Caco-2 (cell line): ENCODE measurements around the gene CCDC34. TPM values are rescaled to one million over a fixed set of nuclear protein-coding genes. Genes with fewer than 3 reads are reported as not detected.

Source experiments
- BruUV-seq: library from RNA; stranded (reverse); fragments of 400-500 nt; replicated peaks from 2 replicates; lab custom pipeline; 2021; lab: Mats Ljungman, UMichigan
- CTCF ChIA-PET: fragments of 300-600 bp; sonication (Branson Sonifier 250); formaldehyde crosslinking; loops from one replicate; lab custom pipeline; 2022; ENCODE audit warnings: antibody characterized with exemption; lab: Charles Lee
- POLR2A ChIA-PET: fragments of 300-600 bp; sonication (Branson Sonifier 250); formaldehyde crosslinking; loops from one replicate; lab custom pipeline; 2022; ENCODE audit warnings: antibody characterized with exemption; lab: Charles Lee
- DNase-seq, 2 experiments: peaks; one replicate each; pipeline versions ENCODE4 v3.0.0 to v3.0.0-alpha.2; 2020 to 2022
- H3K27me3 ChIP-seq: replicated peaks from 2 replicates; pipeline ENCODE4 v1.6.0; 2011; ENCODE audit warnings: low read length; ENCODE audit not compliant: control insufficient read depth, insufficient read depth
- H3K36me3 ChIP-seq: 2 replicates; pipeline ENCODE4 v1.5.1; 2011; ENCODE audit warnings: low read length; ENCODE audit not compliant: control insufficient read depth, insufficient read depth
- H3K4me1 ChIP-seq: fragments of 250-450 bp; sonication (Bioruptor Pico); 2 replicates; pipeline ENCODE4 v1.5.1; 2020; ENCODE audit warnings: mild to moderate bottlenecking
- H3K4me3 ChIP-seq: 2 replicates; pipeline ENCODE4 v1.5.1; 2011; ENCODE audit warnings: low read depth, mild to moderate bottlenecking, control low read depth, low read length
- H3K9me3 ChIP-seq: fragments of 250-450 bp; sonication (Bioruptor Pico); 2 replicates; pipeline ENCODE4 v1.5.1; 2020; ENCODE audit warnings: mild to moderate bottlenecking, moderate library complexity
- H3K27ac Mint-ChIP-seq: one replicate; pipeline ENCODE4 v1.8.0; 2022; ENCODE audit warnings: mixed read lengths; ENCODE audit not compliant: unreplicated experiment
- H3K27me3 Mint-ChIP-seq: one replicate; pipeline ENCODE4 v1.8.0; 2022; ENCODE audit warnings: mixed read lengths; ENCODE audit not compliant: insufficient read depth, unreplicated experiment
- H3K36me3 Mint-ChIP-seq: one replicate; pipeline ENCODE4 v1.8.0; 2022; ENCODE audit warnings: mild to moderate bottlenecking, mixed read lengths; ENCODE audit not compliant: insufficient read depth, unreplicated experiment
- H3K4me1 Mint-ChIP-seq: one replicate; pipeline ENCODE4 v1.8.0; 2022; ENCODE audit warnings: low read depth, mixed read lengths; ENCODE audit not compliant: unreplicated experiment
- H3K4me3 Mint-ChIP-seq: one replicate; pipeline ENCODE4 v1.8.0; 2022; ENCODE audit warnings: mild to moderate bottlenecking, moderate library complexity, mixed read lengths; ENCODE audit not compliant: unreplicated experiment
- H3K9me3 Mint-ChIP-seq: one replicate; pipeline ENCODE4 v1.8.0; 2022; ENCODE audit warnings: mixed read lengths; ENCODE audit not compliant: unreplicated experiment
- intact Hi-C: fragments of 100-400 bp; cut with micrococcal nuclease; formaldehyde crosslinking; loops from one replicate; pipeline ENCODE4 v1.10.0; 2022; ENCODE audit not compliant: unreplicated experiment
- total RNA-seq: library from RNA; stranded (reverse); gene quantifications from 2 replicates; pipeline ENCODE4 v1.2.3, GENCODE V29; 2022
- TF ChIP-seq, protein P1 (sequence below), 2 experiments: fragments of 200-600 bp in 1 of 2; IDR thresholded peaks; 1 replicate in 1 of 2; 2 replicates in 1 of 2; pipeline versions ENCODE4 v1.5.1 to v1.8.0; 2011 to 2022; ENCODE audit warnings: antibody characterized with exemption in 1 of 2, control low read depth in 1 of 2, inconsistent platforms in 1 of 2, low read depth in 1 of 2, low read length in 1 of 2, mild to moderate bottlenecking in 1 of 2, moderate library complexity in 1 of 2; ENCODE audit not compliant: insufficient read depth in 1 of 2, severe bottlenecking in 1 of 2, unreplicated experiment in 1 of 2

Gene CCDC34
- total RNA-seq, 1 experiment from 2014 or later: 25.7 TPM

DNA sequence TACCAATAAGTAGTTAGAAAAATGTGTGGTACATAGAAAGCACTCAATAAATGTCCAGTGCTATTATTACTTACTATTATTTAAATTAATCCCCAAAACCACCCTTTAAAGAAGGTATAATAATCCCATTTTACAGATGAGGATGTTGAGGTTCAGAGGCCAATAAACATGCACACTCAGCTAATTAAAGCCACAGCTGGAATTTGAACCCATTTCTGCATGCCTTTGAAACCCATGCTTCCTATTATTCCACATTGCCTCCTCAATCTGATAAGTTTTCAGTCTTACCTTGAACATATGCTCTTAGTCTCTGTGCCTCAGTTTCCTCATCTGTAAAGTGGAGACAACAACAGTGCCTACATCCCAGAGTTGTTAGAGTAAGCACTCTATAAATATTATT is 52.8 kb downstream of the CCDC34 start:
- no peak overlapping the region for H3K4me3 Mint-ChIP-seq
- TF ChIP-seq, protein P1, sequence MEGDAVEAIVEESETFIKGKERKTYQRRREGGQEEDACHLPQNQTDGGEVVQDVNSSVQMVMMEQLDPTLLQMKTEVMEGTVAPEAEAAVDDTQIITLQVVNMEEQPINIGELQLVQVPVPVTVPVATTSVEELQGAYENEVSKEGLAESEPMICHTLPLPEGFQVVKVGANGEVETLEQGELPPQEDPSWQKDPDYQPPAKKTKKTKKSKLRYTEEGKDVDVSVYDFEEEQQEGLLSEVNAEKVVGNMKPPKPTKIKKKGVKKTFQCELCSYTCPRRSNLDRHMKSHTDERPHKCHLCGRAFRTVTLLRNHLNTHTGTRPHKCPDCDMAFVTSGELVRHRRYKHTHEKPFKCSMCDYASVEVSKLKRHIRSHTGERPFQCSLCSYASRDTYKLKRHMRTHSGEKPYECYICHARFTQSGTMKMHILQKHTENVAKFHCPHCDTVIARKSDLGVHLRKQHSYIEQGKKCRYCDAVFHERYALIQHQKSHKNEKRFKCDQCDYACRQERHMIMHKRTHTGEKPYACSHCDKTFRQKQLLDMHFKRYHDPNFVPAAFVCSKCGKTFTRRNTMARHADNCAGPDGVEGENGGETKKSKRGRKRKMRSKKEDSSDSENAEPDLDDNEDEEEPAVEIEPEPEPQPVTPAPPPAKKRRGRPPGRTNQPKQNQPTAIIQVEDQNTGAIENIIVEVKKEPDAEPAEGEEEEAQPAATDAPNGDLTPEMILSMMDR (IDR thresholded peaks at IDR 0.05; ENCODE audit: insufficient read depth in 1 of 2, low read depth in 1 of 2, low read length in 1 of 2, severe bottlenecking in 1 of 2, unreplicated experiment in 1 of 2): no peak
- H3K36me3 ChIP-seq: no peaks in the 10 kb centered on the region; the same call in 1 of the 2 replicates
- no peaks in the 10 kb centered on the region for H3K36me3 Mint-ChIP-seq
- CTCF ChIA-PET: no interaction called here
- H3K4me3 ChIP-seq: no peak overlapping the region
- H3K9me3 ChIP-seq: peaks cover 6% of the 10 kb centered on the region; the same call in 1 of the 2 replicates
- POLR2A ChIA-PET: no interaction called here
- peaks cover 16% of the 10 kb centered on the region for H3K4me1 Mint-ChIP-seq
- H3K27ac Mint-ChIP-seq: no peak overlapping the region
- intact Hi-C loops: loop anchor here (5.0 kb wide), 1 partner anchor 162 kb away; the partner anchor contains the start of gene LGR4
- H3K27me3 ChIP-seq: no peaks in the 10 kb centered on the region
- H3K9me3 Mint-ChIP-seq: no peaks in the 10 kb centered on the region
- peaks cover 9% of the 10 kb centered on the region; the same call in 1 of the 2 replicates for H3K4me1 ChIP-seq
- no TSS peak for BruUV-seq
- no peak for DNase-seq
- no peaks in the 10 kb centered on the region for H3K27me3 Mint-ChIP-seq

DNA sequence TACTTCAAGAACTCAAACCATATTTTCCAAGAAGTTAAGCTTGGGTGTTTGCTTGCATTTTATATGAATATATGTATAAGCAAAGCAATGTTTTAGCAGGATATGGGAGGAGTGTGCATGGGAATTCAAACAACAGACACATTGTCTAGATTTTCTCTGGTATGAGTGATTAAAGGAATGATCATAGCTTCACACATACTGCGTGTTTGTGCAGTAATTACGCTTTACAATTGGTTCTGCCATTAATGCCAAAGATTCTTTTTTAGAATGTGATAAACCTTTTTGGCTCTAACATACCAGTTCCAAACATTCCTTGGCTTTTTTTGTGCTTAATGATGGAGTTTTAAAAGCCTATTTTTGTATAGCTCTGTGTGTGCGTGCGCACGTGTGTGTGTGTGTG is 54.0 kb downstream of the CCDC34 start:
- no peak overlapping the region for H3K27ac Mint-ChIP-seq
- CTCF ChIA-PET: no interaction called here

DNA sequence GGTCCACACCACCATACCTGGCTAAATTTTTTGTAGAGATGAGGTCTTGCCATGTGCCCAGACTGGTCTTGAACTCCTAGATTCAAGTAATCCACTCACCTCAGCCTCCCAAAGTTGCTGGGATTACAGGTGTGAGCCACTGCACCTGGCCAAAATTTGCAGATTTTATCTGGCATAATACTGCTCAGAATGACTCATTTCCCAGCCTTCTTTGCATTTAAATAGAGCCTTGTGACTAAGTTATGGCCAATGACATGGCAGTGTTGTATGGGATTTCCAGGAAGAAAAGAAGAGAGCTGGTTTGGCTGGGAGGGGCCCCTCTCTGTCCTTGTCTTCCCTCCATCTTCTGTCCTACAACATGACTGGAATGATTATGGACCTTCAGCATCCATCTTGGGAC is 55.8 kb downstream of the CCDC34 start:
- intact Hi-C loops: no loop called here
- H3K27ac Mint-ChIP-seq: no peak overlapping the region
- H3K9me3 Mint-ChIP-seq: no peaks in the 10 kb centered on the region
- H3K4me1 Mint-ChIP-seq: peaks cover 6% of the 10 kb centered on the region
- BruUV-seq: no TSS peak
- TF ChIP-seq, protein P1 (IDR thresholded peaks at IDR 0.05; ENCODE audit: insufficient read depth in 1 of 2, low read depth in 1 of 2, low read length in 1 of 2, severe bottlenecking in 1 of 2, unreplicated experiment in 1 of 2): no peak
- H3K4me3 ChIP-seq: no peak overlapping the region
- H3K27me3 ChIP-seq: no peaks in the 10 kb centered on the region
- no peaks in the 10 kb centered on the region for H3K27me3 Mint-ChIP-seq
- H3K4me1 ChIP-seq: peaks cover 3% of the 10 kb centered on the region; the same call in 1 of the 2 replicates
- no peak for DNase-seq
- ChIA-PET CTCF (no interaction called here), POLR2A (no interaction called here)
- H3K4me3 Mint-ChIP-seq: no peak overlapping the region
- no peaks in the 10 kb centered on the region for H3K36me3 Mint-ChIP-seq
- H3K9me3 ChIP-seq: peaks cover 7% of the 10 kb centered on the region; the same call in 1 of the 2 replicates
- H3K36me3 ChIP-seq: no peaks in the 10 kb centered on the region; the same call in none of the 2 replicates

More for the DNA sequence above, 54.0 kb downstream of the CCDC34 start:
- intact Hi-C loops: no loop called here
- DNase-seq: no peak
- no peaks in the 10 kb centered on the region for H3K27me3 Mint-ChIP-seq
- POLR2A ChIA-PET: no interaction called here
- TF ChIP-seq, protein P1 (IDR thresholded peaks at IDR 0.05; ENCODE audit: insufficient read depth in 1 of 2, low read depth in 1 of 2, low read length in 1 of 2, severe bottlenecking in 1 of 2, unreplicated experiment in 1 of 2): no peak
- BruUV-seq: no TSS peak
- Histone ChIP-seq H3K36me3 (no peaks in the 10 kb centered on the region; the same call in none of the 2 replicates), H3K4me3 (no peak overlapping the region), H3K27me3 (no peaks in the 10 kb centered on the region), H3K4me1 (peaks cover 9% of the 10 kb centered on the region; the same call in 1 of the 2 replicates), H3K9me3 (peaks cover 7% of the 10 kb centered on the region; the same call in 1 of the 2 replicates)
- no peak overlapping the region for H3K4me3 Mint-ChIP-seq
- peaks cover 16% of the 10 kb centered on the region for H3K4me1 Mint-ChIP-seq
- no peaks in the 10 kb centered on the region for H3K36me3 Mint-ChIP-seq
- H3K9me3 Mint-ChIP-seq: no peaks in the 10 kb centered on the region
